NCI-H2081 treated with DMSO at 0.1 percent for 48 hours (cell line): ENCODE measurements around the gene ABHD3.
"Not testable (repeated sequence)": the region's sequence is repeated elsewhere in the genome, so short reads cannot be mapped to it uniquely, and the experiment has no call there.

ENCODE experiments used
- DNase-seq: peaks from one replicate; lab custom pipeline; 2025; lab: John Stamatoyannopoulos, UW

Gene ABHD3

GRCh38 chr18:21703241-21703820 is 1.2 kb downstream of the ABHD3 start:
- no peak for DNase-seq

- DNase-seq = no peak
These were observed 2.0 kb downstream of the ABHD3 start for GRCh38 chr18:21702602-21703001.

- no peak for DNase-seq
These were observed 3.0 kb downstream of the ABHD3 start for GRCh38 chr18:21701621-21702020.

GRCh38 chr18:21700528-21701075 is 4.0 kb downstream of the ABHD3 start:
- DNase-seq = no peak

- no peak for DNase-seq
These were observed 11.3 kb downstream of the ABHD3 start for GRCh38 chr18:21693322-21693721.

GRCh38 chr18:21689736-21690135 is 14.8 kb downstream of the ABHD3 start:
- DNase-seq = no peak

GRCh38 chr18:21686282-21687105 is 18.1 kb downstream of the ABHD3 start:
- no peak for DNase-seq

GRCh38 chr18:21685556-21685981 is 19.0 kb downstream of the ABHD3 start:
- not testable (repeated sequence) for DNase-seq

GRCh38 chr18:21684731-21685130 is 19.8 kb downstream of the ABHD3 start:
- DNase-seq = no peak

- no peak for DNase-seq
These were observed 22.1 kb downstream of the ABHD3 start for GRCh38 chr18:21682371-21683051.

- no peak for DNase-seq
These were observed 24.4 kb downstream of the ABHD3 start for GRCh38 chr18:21680161-21680560.

GRCh38 chr18:21678859-21679258 is 25.7 kb downstream of the ABHD3 start:
- no peak for DNase-seq

GRCh38 chr18:21675354-21675753 is 29.2 kb downstream of the ABHD3 start:
- not testable (repeated sequence) for DNase-seq

GRCh38 chr18:21672521-21673267 is 31.9 kb downstream of the ABHD3 start:
- DNase-seq = no peak

- no peak for DNase-seq
These were observed 34.8 kb downstream of the ABHD3 start for GRCh38 chr18:21669736-21670285.

- DNase-seq = no peak
These were observed 40.5 kb downstream of the ABHD3 start for GRCh38 chr18:21664069-21664468.

- no peak for DNase-seq
These were observed 41.0 kb downstream of the ABHD3 start for GRCh38 chr18:21663578-21663977.

GRCh38 chr18:21662581-21662980 is 42.0 kb downstream of the ABHD3 start:
- no peak for DNase-seq

- DNase-seq = no peak
These were observed 44.5 kb downstream of the ABHD3 start for GRCh38 chr18:21660078-21660477.

GRCh38 chr18:21656402-21656801 is 48.2 kb downstream of the ABHD3 start:
- no peak for DNase-seq

- no peak for DNase-seq
These were observed 51.2 kb downstream of the ABHD3 start for GRCh38 chr18:21653361-21653760.

GRCh38 chr18:21652073-21652472 is 52.5 kb downstream of the ABHD3 start:
- no peak for DNase-seq
